ENCODE data around the gene ALDH1A2.

DNA sequence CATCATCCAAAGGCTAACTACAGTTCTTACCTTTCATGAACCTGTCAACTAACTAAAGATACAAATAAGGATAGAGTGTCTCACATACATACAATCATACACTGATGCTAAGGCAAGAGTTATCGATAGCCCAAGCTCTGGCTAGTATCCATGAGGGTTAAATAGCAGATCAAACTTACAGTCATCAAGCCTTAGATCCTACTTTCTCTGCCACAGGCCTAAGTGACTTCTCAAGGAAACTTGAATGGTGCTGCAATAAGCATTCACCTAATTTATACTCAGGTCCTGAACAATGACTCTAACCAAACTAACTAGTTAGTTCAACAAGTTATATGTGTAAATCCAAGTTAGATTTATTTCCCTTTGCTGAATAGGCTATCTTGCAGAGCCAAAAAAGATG is 51.0 kb downstream of the ALDH1A2 start:
- TF ChIP-seq ZNF324 (tag by site-specific recombination; IDR thresholded peaks at IDR 0.05) (no peak), EGR2 (tag by site-specific recombination; IDR thresholded peaks at IDR 0.05; ENCODE audit: low read depth) (no peak), HOXA7 (CRISPR knock-in tag; IDR thresholded peaks at IDR 0.05; ENCODE audit: borderline replicate concordance) (no peak), ZNF530 (tag by site-specific recombination; IDR thresholded peaks at IDR 0.05; ENCODE audit: low read depth) (no peak), ZNF26 (tag by site-specific recombination; IDR thresholded peaks at IDR 0.05) (no peak), MYNN (tag by site-specific recombination; IDR thresholded peaks at IDR 0.05; ENCODE audit: borderline replicate concordance) (no peak), CTCF (tag by site-specific recombination; IDR thresholded peaks at IDR 0.05) (no peak)
